ENCODE results near the gene HNRNPK. TPM values are rescaled to one million over a fixed set of nuclear protein-coding genes. Genes with fewer than 3 reads are reported as not detected.

Gene HNRNPK
- total RNA-seq, 1 experiment from 2014 or later: 583 TPM

GRCh38 chr9:83987402-83987791, 7.4 kb upstream of the HNRNPK start:
- Histone ChIP-seq H3F3A (ENCODE audit: low read length, unreplicated experiment) (no peaks in the 10 kb centered on the region), H3K4me1 (ENCODE audit: insufficient read depth, low read length) (peaks cover 32% of the 10 kb centered on the region), H3K9me2 (replicated peaks; ENCODE audit: low read length) (no peaks in the 10 kb centered on the region), H3K4me3 (ENCODE audit: low read length) (no peak overlapping the region), H4K20me1 (ENCODE audit: low read length) (no peaks in the 10 kb centered on the region), H2AFZ (ENCODE audit: low read length) (no peak overlapping the region), H3K36me3 (ENCODE audit: low read depth, low read length) (no peaks in the 10 kb centered on the region), H3K9ac (ENCODE audit: low read length) (no peak overlapping the region), H3K27ac (ENCODE audit: low read length) (no peak overlapping the region; the same call in 1 of the 2 replicates), H3K9me3 (ENCODE audit: low read length) (no peaks in the 10 kb centered on the region), H3K79me2 (ENCODE audit: low read length) (peaks cover 57% of the 10 kb centered on the region), H3K4me2 (ENCODE audit: low read length) (no peak overlapping the region), H3K27me3 (ENCODE audit: low read length) (no peaks in the 10 kb centered on the region)
- POLR2A ChIA-PET (ENCODE audit: unreplicated experiment): interaction anchor here (0.7 kb wide), 1 partner anchor 25 kb away, joined by 13 read pairs; no protein-coding TSS in a partner anchor
- TF ChIP-seq CTCF (conservative IDR thresholded peaks at IDR 0.05; ENCODE audit: low read depth, low read length): no peak
- TF ChIP-seq EZH2phosphoT487 (IDR thresholded peaks at IDR 0.05; ENCODE audit: borderline replicate concordance, low read length): no peak
- no peak for TF ChIP-seq EZH2 (IDR thresholded peaks at IDR 0.05; ENCODE audit: low read length, unreplicated experiment)
- DNase-seq (no peak), ATAC-seq (no peak)
- CTCF ChIA-PET: interaction anchor here (0.7 kb wide), 1 partner anchor 51 kb away, joined by 8 read pairs; no protein-coding TSS in a partner anchor
- intact Hi-C loops (cut with micrococcal nuclease): loop anchor here (10.0 kb wide), 1 partner anchor 283 kb away; the partner anchor contains the start of gene UBQLN1
- no TSS peak for BruUV-seq (replicated peaks)

GRCh38 chr9:83986765-83987401, 6.9 kb upstream of the HNRNPK start:
- TF ChIP-seq EZH2phosphoT487 (IDR thresholded peaks at IDR 0.05; ENCODE audit: borderline replicate concordance, low read length) (no peak), CTCF (conservative IDR thresholded peaks at IDR 0.05; ENCODE audit: low read depth, low read length) (no peak), EZH2 (IDR thresholded peaks at IDR 0.05; ENCODE audit: low read length, unreplicated experiment) (no peak)
- no peak overlapping the region for H2AFZ ChIP-seq (ENCODE audit: low read length)
- CTCF ChIA-PET: interaction anchor here (0.7 kb wide), 1 partner anchor 50 kb away, joined by 8 read pairs; no protein-coding TSS in a partner anchor
- intact Hi-C loops (cut with micrococcal nuclease): loop anchor here (10.0 kb wide), 1 partner anchor 282 kb away; the partner anchor contains the start of gene UBQLN1
- H3K9ac ChIP-seq (ENCODE audit: low read length): no peak overlapping the region
- peak; percentile 58 for DNase-seq
- no peaks in the 10 kb centered on the region for H3F3A ChIP-seq (ENCODE audit: low read length, unreplicated experiment)
- H3K4me1 ChIP-seq (ENCODE audit: insufficient read depth, low read length): peaks cover 26% of the 10 kb centered on the region
- peak overlapping the region; percentile 61 for H3K4me2 ChIP-seq (ENCODE audit: low read length)
- no peaks in the 10 kb centered on the region for H3K9me2 ChIP-seq (replicated peaks; ENCODE audit: low read length)
- peak; percentile 86 for ATAC-seq
- no peaks in the 10 kb centered on the region for H3K9me3 ChIP-seq (ENCODE audit: low read length)
- no peaks in the 10 kb centered on the region for H3K27me3 ChIP-seq (ENCODE audit: low read length)
- H4K20me1 ChIP-seq (ENCODE audit: low read length): no peaks in the 10 kb centered on the region
- POLR2A ChIA-PET (ENCODE audit: unreplicated experiment): interaction anchor here (0.7 kb wide), 1 partner anchor 25 kb away, joined by 13 read pairs; no protein-coding TSS in a partner anchor
- no TSS peak for BruUV-seq (replicated peaks)
- peak overlapping the region; percentile 31 for H3K27ac ChIP-seq (ENCODE audit: low read length)
- H3K36me3 ChIP-seq (ENCODE audit: low read depth, low read length): no peaks in the 10 kb centered on the region
- H3K79me2 ChIP-seq (ENCODE audit: low read length): peaks cover 62% of the 10 kb centered on the region
- H3K4me3 ChIP-seq (ENCODE audit: low read length): no peak overlapping the region

GRCh38 chr9:83986195-83986594, 6.2 kb upstream of the HNRNPK start:
- Histone ChIP-seq H4K20me1 (ENCODE audit: low read length) (no peaks in the 10 kb centered on the region), H3K9me2 (replicated peaks; ENCODE audit: low read length) (no peaks in the 10 kb centered on the region), H3K9ac (ENCODE audit: low read length) (no peak overlapping the region), H3K27ac (ENCODE audit: low read length) (no peak overlapping the region), H3K9me3 (ENCODE audit: low read length) (no peaks in the 10 kb centered on the region), H3K4me3 (ENCODE audit: low read length) (no peak overlapping the region), H3K36me3 (ENCODE audit: low read depth, low read length) (no peaks in the 10 kb centered on the region), H3K79me2 (ENCODE audit: low read length) (peaks cover 69% of the 10 kb centered on the region), H3K27me3 (ENCODE audit: low read length) (no peaks in the 10 kb centered on the region), H3K4me1 (ENCODE audit: insufficient read depth, low read length) (peaks cover 25% of the 10 kb centered on the region), H3K4me2 (ENCODE audit: low read length) (peak overlapping the region; percentile 61; the same call in 1 of the 2 replicates), H2AFZ (ENCODE audit: low read length) (no peak overlapping the region), H3F3A (ENCODE audit: low read length, unreplicated experiment) (no peaks in the 10 kb centered on the region)
- ChIA-PET POLR2A (ENCODE audit: unreplicated experiment) (no interaction called here), CTCF (no interaction called here)
- no peak for ATAC-seq
- no TSS peak for BruUV-seq (replicated peaks)
- no peak for DNase-seq
- TF ChIP-seq EZH2 (IDR thresholded peaks at IDR 0.05; ENCODE audit: low read length, unreplicated experiment): no peak
- no peak for TF ChIP-seq EZH2phosphoT487 (IDR thresholded peaks at IDR 0.05; ENCODE audit: borderline replicate concordance, low read length)
- TF ChIP-seq CTCF (conservative IDR thresholded peaks at IDR 0.05; ENCODE audit: low read depth, low read length): no peak
- intact Hi-C loops (cut with micrococcal nuclease): loop anchor here (10.0 kb wide), 1 partner anchor 281 kb away; the partner anchor contains the start of gene UBQLN1

Measured in PC-3 (cell line).